IMR-90 (cell line): ENCODE data around the gene CGREF1. TPM values are rescaled to one million over a fixed set of nuclear protein-coding genes. Genes with fewer than 3 reads are reported as not detected.
A peak's percentile ranks its signal among the peaks of the same experiment; 100 is the strongest.

Experiments
- ATAC-seq: fragments of 200-7000 bp; cut with Tn5 transposase; 2 replicates; pipeline ENCODE4 v1.9.1; 2020; ENCODE audit warnings: low read depth, mild to moderate bottlenecking, moderate library complexity
- BruUV-seq: library from RNA; stranded (reverse); fragments of 400-500 nt; replicated peaks from 2 replicates; lab custom pipeline; 2021; lab: Mats Ljungman, UMichigan
- CTCF ChIA-PET: fragments of 300-600 bp; formaldehyde crosslinking; extraction: SDS; loops from one replicate; lab custom pipeline; 2021; ENCODE audit warnings: antibody characterized with exemption; lab: Yijun Ruan, JAX
- POLR2A ChIA-PET: fragments of 300-600 bp; sonication (Branson Sonifier 250); formaldehyde crosslinking; loops from one replicate; lab custom pipeline; 2022; ENCODE audit warnings: antibody characterized with exemption; ENCODE audit not compliant: unreplicated experiment; lab: Charles Lee
- DNase-seq: peaks from one replicate; pipeline ENCODE4 v3.0.0; 2013
- H2AFZ ChIP-seq: replicated peaks from 2 replicates; pipeline ENCODE3; 2013; ENCODE audit warnings: low read length, mild to moderate bottlenecking; ENCODE audit not compliant: poor library complexity
- H2AK5ac ChIP-seq: 2 replicates; pipeline ENCODE4 v1.6.1; 2013; ENCODE audit warnings: low read depth, low read length, inconsistent platforms
- H2AK9ac ChIP-seq: replicated peaks from 2 replicates; pipeline ENCODE3; 2013; ENCODE audit warnings: mild to moderate bottlenecking, low read depth, low read length, moderate library complexity; ENCODE audit not compliant: poor library complexity
- H2BK120ac ChIP-seq: 2 replicates; pipeline ENCODE4 v1.6.1; 2013; ENCODE audit warnings: low read depth, low read length, inconsistent platforms
- H2BK15ac ChIP-seq: 3 replicates; pipeline ENCODE4 v1.6.1; 2013; ENCODE audit warnings: low read depth, low read length, inconsistent platforms
- H2BK20ac ChIP-seq: 2 replicates; pipeline ENCODE4 v1.6.1; 2013; ENCODE audit warnings: low read depth, mild to moderate bottlenecking, inconsistent platforms, low read length, moderate library complexity
- H2BK5ac ChIP-seq: 2 replicates; pipeline ENCODE4 v1.6.1; 2013; ENCODE audit warnings: mild to moderate bottlenecking, low read depth, low read length, inconsistent platforms; ENCODE audit not compliant: poor library complexity, severe bottlenecking
- H3K14ac ChIP-seq: replicated peaks from 2 replicates; pipeline ENCODE4 v1.6.1; 2013; ENCODE audit warnings: low read depth, low read length, inconsistent platforms
- H3K18ac ChIP-seq: 2 replicates; pipeline ENCODE4 v1.6.1; 2013; ENCODE audit warnings: low read depth, low read length, control low read depth
- H3K23ac ChIP-seq: 2 replicates; pipeline ENCODE4 v1.6.1; 2013; ENCODE audit warnings: low read depth, low read length, inconsistent platforms
- H3K27ac ChIP-seq: 2 replicates; pipeline ENCODE4 v1.5.1; 2013; ENCODE audit warnings: mild to moderate bottlenecking, control low read depth, low read length; ENCODE audit not compliant: insufficient read depth
- H3K27me3 ChIP-seq: 2 replicates; pipeline ENCODE4 v1.6.1; 2013; ENCODE audit warnings: low read length; ENCODE audit not compliant: control insufficient read depth, insufficient read depth
- H3K36me3 ChIP-seq: 2 replicates; pipeline ENCODE4 v1.6.1; 2013; ENCODE audit warnings: low read length, mixed read lengths; ENCODE audit not compliant: control insufficient read depth, insufficient read depth
- H3K4ac ChIP-seq: 2 replicates; pipeline ENCODE4 v1.6.1; 2013; ENCODE audit warnings: low read depth, low read length, inconsistent platforms
- H3K4me1 ChIP-seq: 2 replicates; pipeline ENCODE4 v1.6.1; 2013; ENCODE audit warnings: low read length, mixed read lengths; ENCODE audit not compliant: control insufficient read depth, insufficient read depth
- H3K4me2 ChIP-seq: 2 replicates; pipeline ENCODE4 v1.6.1; 2013; ENCODE audit warnings: low read depth, mild to moderate bottlenecking, control low read depth, low read length, moderate library complexity
- H3K4me3 ChIP-seq: 2 replicates; pipeline ENCODE4 v1.5.1; 2013; ENCODE audit warnings: low read depth, mild to moderate bottlenecking, control low read depth, low read length, moderate library complexity; ENCODE audit not compliant: insufficient read depth
- H3K56ac ChIP-seq: 2 replicates; pipeline ENCODE4 v1.6.1; 2013; ENCODE audit warnings: low read length, inconsistent platforms; ENCODE audit not compliant: insufficient read depth; ENCODE audit errors: extremely low read depth
- H3K79me1 ChIP-seq, 2 experiments: 2 replicates each; pipeline ENCODE4 v1.6.1; 2013; ENCODE audit warnings: low read length in 2 of 2, inconsistent platforms in 1 of 2, low read depth in 1 of 2
- H3K9ac ChIP-seq: 2 replicates; pipeline ENCODE4 v1.6.1; 2013; ENCODE audit warnings: low read depth, low read length, control low read depth
- H3K9me1 ChIP-seq: 2 replicates; pipeline ENCODE4 v1.6.1; 2013; ENCODE audit warnings: low read length, inconsistent platforms; ENCODE audit not compliant: insufficient read depth
- H3K9me3 ChIP-seq: 2 replicates; pipeline ENCODE4 v1.6.1; 2013; ENCODE audit warnings: low read length; ENCODE audit not compliant: control insufficient read depth, insufficient read depth
- H4K20me1 ChIP-seq: 2 replicates; pipeline ENCODE4 v1.6.1; 2013; ENCODE audit warnings: low read length, inconsistent platforms; ENCODE audit not compliant: insufficient read depth
- H4K5ac ChIP-seq: 2 replicates; pipeline ENCODE4 v1.6.1; 2013; ENCODE audit warnings: mild to moderate bottlenecking, low read depth, low read length, control low read depth
- H4K8ac ChIP-seq, 2 experiments: 2 replicates each; pipeline ENCODE4 v1.6.1; 2013; ENCODE audit warnings: low read depth in 2 of 2, low read length in 2 of 2, control low read depth in 1 of 2, inconsistent platforms in 1 of 2
- H4K91ac ChIP-seq: 2 replicates; pipeline ENCODE4 v1.6.1; 2013; ENCODE audit warnings: low read depth, low read length, inconsistent platforms; ENCODE audit not compliant: insufficient read depth
- BHLHE40 ChIP-seq: fragments of 150-350 bp; IDR thresholded peaks from 2 replicates; pipeline ENCODE4 v1.6.1; 2016; ENCODE audit warnings: mild to moderate bottlenecking, low read depth, low read length
- CTCF ChIP-seq: conservative IDR thresholded peaks from 2 replicates; pipeline ENCODE4 v1.5.1; 2012; ENCODE audit warnings: mild to moderate bottlenecking, low read depth, low read length, improper control_type of control experiment
- FOS ChIP-seq: fragments of 150-350 bp; IDR thresholded peaks from 2 replicates; pipeline ENCODE4 v1.6.1; 2016; ENCODE audit warnings: low read depth, low read length
- MAZ ChIP-seq: IDR thresholded peaks from 2 replicates; pipeline ENCODE4 v1.6.1; 2012; ENCODE audit warnings: low read depth, mild to moderate bottlenecking, low read length, improper control_type of control experiment, moderate library complexity, borderline replicate concordance
- NFE2L2 ChIP-seq: fragments of 150-350 bp; IDR thresholded peaks from 2 replicates; pipeline ENCODE4 v1.6.1; 2016; ENCODE audit warnings: low read depth, mild to moderate bottlenecking, low read length
- RAD21 ChIP-seq: IDR thresholded peaks from 2 replicates; pipeline ENCODE4 v1.6.1; 2012; ENCODE audit warnings: low read length, improper control_type of control experiment
- RCOR1 ChIP-seq: IDR thresholded peaks from 2 replicates; pipeline ENCODE4 v1.6.1; 2012; ENCODE audit warnings: mild to moderate bottlenecking, low read length, improper control_type of control experiment; ENCODE audit not compliant: insufficient replicate concordance
- SMC3 ChIP-seq: fragments of 150-350 bp; IDR thresholded peaks from 2 replicates; pipeline ENCODE4 v1.6.1; 2016; ENCODE audit warnings: low read depth, mild to moderate bottlenecking, antibody characterized with exemption, low read length, moderate library complexity
- WGBS, 2 experiments: methylation state at CpG; one replicate each; pipeline versions ENCODE4 v1.1.5 to v1.1.7; 2013; ENCODE audit warnings: missing lambda C conversion rate in 2 of 2; ENCODE audit not compliant: insufficient read length in 1 of 2; ENCODE audit errors: extremely low coverage in 2 of 2; 5-methylcytosine and 5-hydroxymethylcytosine counted together
- dilution Hi-C: fragments of 300-500 bp; cut with HindIII; formaldehyde crosslinking; loops from one replicate; pipeline ENCODE4 v1.14.3; 2018; ENCODE audit warnings: low sequenced_read_pairs; ENCODE audit not compliant: unreplicated experiment
- in situ Hi-C: fragments of 300-500 bp; cut with MboI; formaldehyde crosslinking; loops from 3 replicates; pipeline ENCODE4 v1.14.3; 2019; ENCODE audit warnings: low sequenced_read_pairs, inconsistent platforms, mixed read lengths
- intact Hi-C: fragments of 100-400 bp; cut with micrococcal nuclease; formaldehyde crosslinking; loops from 2 replicates; pipeline ENCODE4 v1.10.0; 2022
- polyA plus RNA-seq, 3 experiments: library from polyadenylated mRNA; depleted of rRNA; stranded (reverse); fragments of >200 nt; gene quantifications; 2 replicates each; pipeline ENCODE4 v1.2.3, GENCODE V29; 2012; ENCODE audit warnings: low replicate concordance in 1 of 3
- total RNA-seq: library from RNA; depleted of rRNA; stranded (reverse); fragments of >200 nt; gene quantifications from 2 replicates; pipeline ENCODE4 v1.2.3, GENCODE V29; 2012
- TF ChIP-seq, protein P1 (sequence below): fragments of 150-350 bp; IDR thresholded peaks from 2 replicates; pipeline ENCODE4 v1.6.1; 2016; ENCODE audit warnings: low read depth, mild to moderate bottlenecking, low read length, moderate library complexity, borderline replicate concordance

Gene CGREF1
- total and polyA plus RNA-seq, 2 of the 4 experiments (the other 2 are of a cell fraction), result 0.54 to 1.3 TPM

DNA sequence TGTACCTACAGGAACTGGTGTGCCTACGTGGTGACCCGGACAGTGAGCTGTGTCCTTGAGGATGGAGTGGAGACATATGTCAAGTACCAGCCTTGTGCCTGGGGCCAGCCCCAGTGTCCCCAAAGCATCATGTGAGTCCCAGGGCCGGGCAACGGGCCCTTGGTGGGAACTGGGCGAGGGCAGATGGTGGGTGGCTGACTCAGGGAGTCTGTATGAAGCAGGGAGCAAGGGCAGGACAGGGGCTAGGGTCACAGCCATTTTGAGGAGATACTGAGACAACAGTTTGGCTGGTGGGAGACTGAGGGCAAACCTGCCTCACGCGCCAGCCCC, 38.8 kb downstream of the CGREF1 start:
- BruUV-seq, result no TSS peak
- Histone ChIP-seq H2AFZ (peak overlapping the region; percentile 83), H3K18ac (peak overlapping the region; percentile 93), H3K4me1 (peaks cover 20% of the 10 kb centered on the region), H3K79me1 (peaks cover 3 to 57% of the 10 kb centered on the region in 2 experiments; a peak in 3 of 4 replicates), H3K27me3 (no peaks in the 10 kb centered on the region), H2BK20ac (no peak overlapping the region; the same call in 1 of the 2 replicates), H3K4me3 (peak overlapping the region; percentile 82), H3K23ac (peak overlapping the region; percentile 86), H4K91ac (peak overlapping the region; percentile 80), H4K5ac (peak overlapping the region; percentile 61), H3K9me1 (peaks cover 7% of the 10 kb centered on the region; the same call in 1 of the 2 replicates), H3K36me3 (peaks cover 27% of the 10 kb centered on the region; the same call in 1 of the 2 replicates), H3K14ac (peak overlapping the region; percentile 82), H2AK5ac (peak overlapping the region; percentile 89), H3K9ac (peak overlapping the region; percentile 97), H3K56ac (peak overlapping the region; percentile 78; the same call in 1 of the 2 replicates), H2AK9ac (peak overlapping the region; percentile 94), H4K8ac (peak overlapping the region in 1 of 2 experiments; percentile 92; a peak in 2 of 4 replicates), H2BK15ac (peak overlapping the region; percentile 57; the same call in 1 of the 3 replicates), H3K9me3 (no peaks in the 10 kb centered on the region), H3K4ac (peak overlapping the region; percentile 89), H2BK5ac (peak overlapping the region; percentile 91), H3K4me2 (peak overlapping the region; percentile 98), H4K20me1 (peaks cover 14% of the 10 kb centered on the region), H2BK120ac (peak overlapping the region; percentile 36), H3K27ac (peak overlapping the region; percentile 98)
- in situ Hi-C loops, result no loop called here
- TF ChIP-seq, protein P1, sequence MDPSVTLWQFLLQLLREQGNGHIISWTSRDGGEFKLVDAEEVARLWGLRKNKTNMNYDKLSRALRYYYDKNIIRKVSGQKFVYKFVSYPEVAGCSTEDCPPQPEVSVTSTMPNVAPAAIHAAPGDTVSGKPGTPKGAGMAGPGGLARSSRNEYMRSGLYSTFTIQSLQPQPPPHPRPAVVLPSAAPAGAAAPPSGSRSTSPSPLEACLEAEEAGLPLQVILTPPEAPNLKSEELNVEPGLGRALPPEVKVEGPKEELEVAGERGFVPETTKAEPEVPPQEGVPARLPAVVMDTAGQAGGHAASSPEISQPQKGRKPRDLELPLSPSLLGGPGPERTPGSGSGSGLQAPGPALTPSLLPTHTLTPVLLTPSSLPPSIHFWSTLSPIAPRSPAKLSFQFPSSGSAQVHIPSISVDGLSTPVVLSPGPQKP, result no peak
- TF ChIP-seq FOS (no peak), RCOR1 (no peak), SMC3 (no peak), RAD21 (no peak), MAZ (no peak), BHLHE40 (no peak), NFE2L2 (no peak), CTCF (no peak)
- ATAC-seq (no peak), DNase-seq (no peak)
- ChIA-PET POLR2A (no interaction called here), CTCF (interaction anchor here (1.3 kb wide), 1 partner anchor 12 kb away, joined by 4 read pairs; no protein-coding TSS in a partner anchor)
- intact Hi-C loops, result no loop called here
- dilution Hi-C loops, result no loop called here
- WGBS, 2 experiments, result 90% methylated on average over 2 of the region's 7 CpGs; no CpG with 5 or more reads in 1 of the 2 experiments
